Measurements from ENCODE around the gene APOC3. TPM values are rescaled to one million over a fixed set of nuclear protein-coding genes. Genes with fewer than 3 reads are reported as not detected.

The APOC3 gene
- total and polyA plus RNA-seq, 9 of the 15 experiments (the other 6 are each of a cell fraction or from before 2014, with no cell fraction given) = 1.1 TPM; not detected in 8

- POLR2A ChIA-PET = interaction anchor here (1.0 kb wide), 1 partner anchor 84 kb away, joined by 3 read pairs; no protein-coding TSS in a partner anchor
- H3K4me1 ChIP-seq (replicated peaks in 1 of 2; ENCODE audit: control insufficient read depth in 2 of 2, insufficient read depth in 2 of 2, low read length in 2 of 2) = peaks cover 8 to 29% of the 10 kb centered on the region in 2 experiments; a peak in 4 of 5 replicates
- intact Hi-C loops (cut with micrococcal nuclease) (no loop called here), in situ Hi-C loops (cut with MboI) (no loop called here)
- H3K4me2 ChIP-seq (ENCODE audit: insufficient read depth, low read length) = no peak overlapping the region; the same call in none of the 2 replicates
- H3K9me3 ChIP-seq (replicated peaks; ENCODE audit: control insufficient read depth, insufficient read depth, low read depth, low read length) = no peaks in the 10 kb centered on the region
- H3K36me3 ChIP-seq (ENCODE audit: control insufficient read depth, insufficient read depth, low read length) = no peaks in the 10 kb centered on the region
- ATAC-seq (peak; percentile 19), FAIRE-seq (no peak), DNase-seq (ENCODE audit: extremely low read depth in 1 of 4, low spot score in 3 of 4) (peak in 3 of 4 experiments; percentile 38 to 42 (median 39))
- H3K79me2 ChIP-seq (ENCODE audit: control insufficient read depth, insufficient read depth, low read length) = no peaks in the 10 kb centered on the region
- peaks cover 0 to 3% of the 10 kb centered on the region in 2 experiments; a peak in 1 of 5 replicates for H3K27me3 ChIP-seq (ENCODE audit: control insufficient read depth in 2 of 2, insufficient read depth in 2 of 2, low read length in 2 of 2)
- CTCF ChIA-PET (ENCODE audit: low intra/inter-chr PET ratio) = no interaction called here
- no peaks in the 10 kb centered on the region for H4K20me1 ChIP-seq (replicated peaks; ENCODE audit: control insufficient read depth, insufficient read depth, low read length)
- H3K27ac ChIP-seq (ENCODE audit: extremely low read depth, low read depth, low read length) = no peak overlapping the region
- BruUV-seq (replicated peaks) = no TSS peak
- 19% methylated on average over 9 of the region's 9 CpGs for WGBS (ENCODE audit: insufficient coverage, low coverage, missing lambda C conversion rate)
- H3K9ac ChIP-seq (ENCODE audit: insufficient read depth in 1 of 2, low read depth in 2 of 2, low read length in 2 of 2) = peak overlapping the region in 1 of 2 experiments; percentile 26; a peak in 1 of 4 replicates
- no peaks in the 10 kb centered on the region for H3K9me1 ChIP-seq (ENCODE audit: control insufficient read depth, insufficient read depth, low read length)
- H2AFZ ChIP-seq (ENCODE audit: low read depth, low read length) = peak overlapping the region; percentile 43
- no peak overlapping the region for H3K4me3 ChIP-seq
- TF ChIP-seq CEBPB (tag; IDR thresholded peaks at IDR 0.05) = no peak
- peak; percentile 30; the same call in 1 of the 2 replicates for TF ChIP-seq GABPA (tag; conservative IDR thresholded peaks at IDR 0.05; ENCODE audit: low read depth)
- TF ChIP-seq NR1H2 (CRISPR knock-in tag; IDR thresholded peaks at IDR 0.05) = no peak
- no peak for TF ChIP-seq STAT6 (CRISPR knock-in tag; IDR thresholded peaks at IDR 0.05)
- TF ChIP-seq SIX5 (IDR thresholded peaks at IDR 0.05; ENCODE audit: borderline replicate concordance in 1 of 2, insufficient read depth in 1 of 2, low read depth in 1 of 2, low read length in 2 of 2) = no peak
- no peak for TF ChIP-seq ZNF384 (IDR thresholded peaks at IDR 0.05; ENCODE audit: low read depth, low read length)
- TF ChIP-seq HMG20A (CRISPR knock-in tag; conservative IDR thresholded peaks at IDR 0.05) = no peak
- no peak for TF ChIP-seq RBM34 (IDR thresholded peaks at IDR 0.05; ENCODE audit: borderline replicate concordance, insufficient read depth, low read length)
- no peak for TF ChIP-seq ZNF23 (CRISPR knock-in tag; IDR thresholded peaks at IDR 0.05)
- peak; percentile 20; the same call in 1 of the 2 replicates for TF ChIP-seq CEBPG (CRISPR knock-in tag; IDR thresholded peaks at IDR 0.05)
- TF ChIP-seq CEBPG (tag; conservative IDR thresholded peaks at IDR 0.05 in 1 of 2, IDR thresholded peaks at IDR 0.05 in 1 of 2) = no peak
- TF ChIP-seq POLR2B (IDR thresholded peaks at IDR 0.05; ENCODE audit: low read depth, partially characterized antibody) = no peak
- TF ChIP-seq MECOM (CRISPR knock-in tag; IDR thresholded peaks at IDR 0.05) = no peak
- TF ChIP-seq PKNOX1 (IDR thresholded peaks at IDR 0.05) = peak; percentile 39; the same call in 1 of the 2 replicates
- no peak for TF ChIP-seq TSC22D4 (tag; IDR thresholded peaks at IDR 0.05)
- TF ChIP-seq MTA1 (IDR thresholded peaks at IDR 0.05; ENCODE audit: borderline replicate concordance) = no peak
- TF ChIP-seq FOS (IDR thresholded peaks at IDR 0.05; ENCODE audit: extremely low read depth, insufficient read length) = no peak
- TF ChIP-seq ILK (tag; IDR thresholded peaks at IDR 0.05; ENCODE audit: borderline replicate concordance, low read depth) = no peak
These were observed 2.8 kb upstream of the APOC3 start for GRCh38 chr11:116826751-116827431.

Measured in K562 (cell line).